Measurements from ENCODE around the gene EPHA5.

The EPHA5 gene

GRCh38 chr4:65302145-65302544 lies 368.1 kb downstream of the EPHA5 start:
- in situ Hi-C loops (cut with HindIII; ENCODE audit: low sequenced_read_pairs): no loop called here
- DNase-seq (ENCODE audit: low read depth): peak; percentile 4
- no peak for TF ChIP-seq CTCF (IDR thresholded peaks at IDR 0.05; ENCODE audit: low read depth, low read length, missing control alignments)
- H3K4me3 ChIP-seq (ENCODE audit: low read depth, low read length): no peak overlapping the region

GRCh38 chr4:65296246-65296645 lies 374.0 kb downstream of the EPHA5 start:
- no peak overlapping the region for H3K4me3 ChIP-seq (ENCODE audit: low read depth, low read length)
- DNase-seq (ENCODE audit: low read depth): no peak
- no peak for TF ChIP-seq CTCF (IDR thresholded peaks at IDR 0.05; ENCODE audit: low read depth, low read length, missing control alignments)
- in situ Hi-C loops (cut with HindIII; ENCODE audit: low sequenced_read_pairs): no loop called here

GRCh38 chr4:65287071-65287470 lies 383.2 kb downstream of the EPHA5 start:
- in situ Hi-C loops (cut with HindIII; ENCODE audit: low sequenced_read_pairs): no loop called here
- TF ChIP-seq CTCF (IDR thresholded peaks at IDR 0.05; ENCODE audit: low read depth, low read length, missing control alignments): no peak

More at GRCh38 chr4:65287071-65287470, 383.2 kb downstream of the EPHA5 start:
- no peak for DNase-seq (ENCODE audit: low read depth)
- no peak overlapping the region for H3K4me3 ChIP-seq (ENCODE audit: low read depth, low read length)
